Measurements from ENCODE around the gene TNFSF13.
A peak's percentile ranks its signal among the peaks of the same experiment; 100 is the strongest.

The TNFSF13 gene

DNA sequence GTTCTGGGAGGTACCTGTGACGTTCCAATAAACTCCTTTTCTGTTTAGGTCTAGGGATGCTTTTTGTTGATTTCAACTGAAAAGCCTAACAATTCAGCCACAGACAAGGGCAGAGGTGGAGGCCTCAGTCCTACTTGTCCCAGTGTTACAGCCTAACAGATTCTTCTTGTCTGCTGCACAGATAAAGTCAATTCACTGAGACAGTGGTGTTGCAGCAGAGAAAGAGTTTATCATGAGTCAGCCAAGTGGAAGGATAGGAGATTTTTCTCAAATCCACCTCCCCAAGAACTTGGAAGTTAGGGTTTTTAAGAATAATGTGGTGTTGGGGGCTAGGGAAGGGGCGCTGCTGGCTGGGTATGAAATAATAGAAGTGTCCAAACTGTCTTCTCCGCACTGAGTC is 20.5 kb upstream of the TNFSF13 start:
- Histone ChIP-seq H3K27me3 (ENCODE audit: control insufficient read depth, insufficient read depth, low read length) (no peaks in the 10 kb centered on the region), H3K4me1 (ENCODE audit: control insufficient read depth, insufficient read depth, low read length) (no peaks in the 10 kb centered on the region), H3K27ac (ENCODE audit: low read depth, low read length) (no peak overlapping the region), H3K4me3 (ENCODE audit: low read length) (no peak overlapping the region), H3K36me3 (ENCODE audit: control insufficient read depth, insufficient read depth, low read length) (no peaks in the 10 kb centered on the region), H3K9ac (ENCODE audit: low read length) (no peak overlapping the region)

GRCh38 chr17:7538891-7539545 is 19.5 kb upstream of the TNFSF13 start:
- H3K4me1 ChIP-seq (ENCODE audit: control insufficient read depth, insufficient read depth, low read length), result no peaks in the 10 kb centered on the region
- no peak overlapping the region for H3K27ac ChIP-seq (ENCODE audit: low read depth, low read length)
- no peak overlapping the region for H3K9ac ChIP-seq (ENCODE audit: low read length)
- H3K36me3 ChIP-seq (ENCODE audit: control insufficient read depth, insufficient read depth, low read length), result no peaks in the 10 kb centered on the region
- no peak overlapping the region for H3K4me3 ChIP-seq (ENCODE audit: low read length)
- H3K27me3 ChIP-seq (ENCODE audit: control insufficient read depth, insufficient read depth, low read length), result no peaks in the 10 kb centered on the region

GRCh38 chr17:7541074-7541621 is 17.4 kb upstream of the TNFSF13 start:
- no peak overlapping the region for H3K27ac ChIP-seq (ENCODE audit: low read depth, low read length)

DNA sequence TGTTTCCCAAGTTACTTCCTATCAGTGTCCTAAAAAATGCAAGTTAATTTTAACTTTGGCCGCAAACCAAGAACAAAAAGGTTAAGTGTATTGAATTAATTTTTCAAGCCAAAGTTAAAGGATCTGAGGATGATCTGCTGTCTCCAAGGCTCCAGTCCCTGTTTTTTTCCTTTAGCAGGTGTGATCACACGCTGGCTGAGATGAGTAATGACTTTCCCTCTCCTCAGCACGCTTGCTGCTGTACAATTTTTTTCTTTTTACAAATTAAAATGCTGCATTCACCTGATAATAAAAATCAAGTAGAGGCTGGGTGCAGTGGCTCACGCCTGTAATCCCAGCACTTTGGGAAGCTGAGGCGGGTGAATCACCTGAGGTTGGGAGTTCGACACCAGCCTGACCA is 13.6 kb upstream of the TNFSF13 start:
- H3K4me1 ChIP-seq (ENCODE audit: control insufficient read depth, insufficient read depth, low read length), result peaks cover 7% of the 10 kb centered on the region
- no peaks in the 10 kb centered on the region for H3K27me3 ChIP-seq (ENCODE audit: control insufficient read depth, insufficient read depth, low read length)
- no peak overlapping the region for H3K27ac ChIP-seq (ENCODE audit: low read depth, low read length)
- H3K4me3 ChIP-seq (ENCODE audit: low read length), result no peak overlapping the region
- no peaks in the 10 kb centered on the region for H3K36me3 ChIP-seq (ENCODE audit: control insufficient read depth, insufficient read depth, low read length)
- H3K9ac ChIP-seq (ENCODE audit: low read length), result no peak overlapping the region

More at GRCh38 chr17:7541074-7541621, 17.4 kb upstream of the TNFSF13 start:
- Histone ChIP-seq H3K27me3 (ENCODE audit: control insufficient read depth, insufficient read depth, low read length) (no peaks in the 10 kb centered on the region), H3K9ac (ENCODE audit: low read length) (no peak overlapping the region), H3K4me3 (ENCODE audit: low read length) (no peak overlapping the region), H3K36me3 (ENCODE audit: control insufficient read depth, insufficient read depth, low read length) (no peaks in the 10 kb centered on the region), H3K4me1 (ENCODE audit: control insufficient read depth, insufficient read depth, low read length) (no peaks in the 10 kb centered on the region)

- H3K4me3 ChIP-seq (ENCODE audit: low read length), result peak within 1 kb of the TSS; percentile 96
- H3K4me1 ChIP-seq (ENCODE audit: control insufficient read depth, insufficient read depth, low read length), result peaks cover 8% of the 10 kb centered on the region
- peaks cover 4% of the 10 kb centered on the region for H3K36me3 ChIP-seq (ENCODE audit: control insufficient read depth, insufficient read depth, low read length)
- no peaks in the 10 kb centered on the region for H3K27me3 ChIP-seq (ENCODE audit: control insufficient read depth, insufficient read depth, low read length)
- H3K9ac ChIP-seq (ENCODE audit: low read length), result peak within 1 kb of the TSS; percentile 87
- peak within 1 kb of the TSS; percentile 89 for H3K27ac ChIP-seq (ENCODE audit: low read depth, low read length)
Measured at GRCh38 chr17:7548585-7549400, 9.8 kb upstream of the TNFSF13 start, which contains the start of gene TNFSF12. TNFSF12 (plus strand) TSS chr17:7549058; CDS start chr17:7549154, 96 bp downstream.

DNA sequence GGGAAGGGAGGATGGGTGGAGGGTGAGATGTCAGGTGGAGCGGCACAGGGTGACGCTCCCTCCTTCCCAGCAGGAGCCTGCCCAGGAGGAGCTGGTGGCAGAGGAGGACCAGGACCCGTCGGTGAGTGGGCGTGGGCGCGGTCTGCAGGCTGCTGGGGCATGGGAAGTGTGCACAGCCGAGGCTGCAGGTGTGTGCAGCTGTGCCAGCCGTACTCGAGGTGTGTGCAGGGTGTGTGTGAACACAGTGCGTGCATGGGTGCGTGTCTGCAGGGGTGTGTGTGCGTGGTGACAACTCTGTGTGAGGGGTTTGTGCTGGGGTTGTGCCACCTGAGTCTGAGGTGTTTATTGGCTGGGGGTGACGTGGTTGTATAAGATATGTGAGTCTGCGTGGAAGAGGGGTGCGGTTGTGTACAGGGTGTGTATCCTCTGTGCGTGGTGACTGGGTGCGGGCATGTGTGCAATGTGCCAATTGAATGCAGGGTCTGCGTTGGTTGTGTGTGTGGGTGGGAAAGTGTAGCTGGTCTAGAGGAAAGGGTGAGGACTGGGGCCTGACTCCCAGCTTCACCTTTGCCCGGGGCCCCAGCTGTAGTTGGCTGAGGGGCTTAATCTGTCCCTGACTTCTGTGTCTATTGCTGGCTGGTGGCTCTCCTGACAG is 9.0 kb upstream of the TNFSF13 start:
- Histone ChIP-seq H3K4me3 (ENCODE audit: low read length) (peak overlapping the region; percentile 96), H3K27ac (ENCODE audit: low read depth, low read length) (peak overlapping the region; percentile 89), H3K4me1 (ENCODE audit: control insufficient read depth, insufficient read depth, low read length) (peaks cover 8% of the 10 kb centered on the region), H3K27me3 (ENCODE audit: control insufficient read depth, insufficient read depth, low read length) (no peaks in the 10 kb centered on the region), H3K9ac (ENCODE audit: low read length) (peak overlapping the region; percentile 87), H3K36me3 (ENCODE audit: control insufficient read depth, insufficient read depth, low read length) (peaks cover 6% of the 10 kb centered on the region)

DNA sequence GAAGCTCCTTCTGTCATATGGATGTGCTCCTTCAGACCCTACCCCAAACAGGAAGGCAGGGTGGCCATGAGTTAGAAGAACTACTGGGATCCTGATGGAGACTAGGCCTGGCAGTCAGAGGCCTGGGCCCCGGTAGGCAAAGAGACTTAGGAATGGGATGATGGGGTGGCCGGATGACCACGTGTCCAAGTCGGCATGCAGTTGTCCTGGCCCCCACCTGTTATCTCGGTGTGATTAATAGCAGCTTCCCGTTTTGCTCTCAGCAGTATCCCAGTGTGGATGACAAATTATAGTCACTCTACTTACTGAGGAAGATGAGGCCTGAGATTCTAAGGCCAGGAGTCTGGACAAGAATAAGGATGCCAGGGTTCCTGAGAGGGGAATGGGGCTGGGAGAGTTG is 8.2 kb upstream of the TNFSF13 start:
- Histone ChIP-seq H3K4me1 (ENCODE audit: control insufficient read depth, insufficient read depth, low read length) (peaks cover 8% of the 10 kb centered on the region), H3K27me3 (ENCODE audit: control insufficient read depth, insufficient read depth, low read length) (no peaks in the 10 kb centered on the region), H3K27ac (ENCODE audit: low read depth, low read length) (peak overlapping the region; percentile 89), H3K9ac (ENCODE audit: low read length) (no peak overlapping the region), H3K4me3 (ENCODE audit: low read length) (no peak overlapping the region), H3K36me3 (ENCODE audit: control insufficient read depth, insufficient read depth, low read length) (peaks cover 6% of the 10 kb centered on the region)

DNA sequence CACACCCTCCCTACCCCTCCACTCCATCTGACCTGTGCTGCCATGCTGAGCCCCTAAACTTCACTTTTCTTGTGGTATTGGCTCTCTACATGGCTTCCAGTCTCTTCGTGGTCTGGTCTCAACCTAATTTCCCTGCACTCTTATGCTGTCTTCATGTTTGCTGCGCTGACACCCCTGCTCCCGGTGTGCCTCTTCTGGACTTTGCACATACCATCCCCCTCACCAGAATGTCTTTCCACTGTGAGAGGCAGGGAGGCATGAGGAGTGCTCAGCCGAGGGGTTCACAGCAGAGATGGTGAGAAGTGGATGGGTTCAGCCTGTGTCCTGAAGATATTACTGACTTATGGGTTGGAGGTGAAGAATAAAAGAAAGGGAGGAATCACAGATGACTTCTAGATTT is 7.2 kb upstream of the TNFSF13 start:
- Histone ChIP-seq H3K27me3 (ENCODE audit: control insufficient read depth, insufficient read depth, low read length) (no peaks in the 10 kb centered on the region), H3K27ac (ENCODE audit: low read depth, low read length) (no peak overlapping the region), H3K9ac (ENCODE audit: low read length) (no peak overlapping the region), H3K36me3 (ENCODE audit: control insufficient read depth, insufficient read depth, low read length) (peaks cover 6% of the 10 kb centered on the region), H3K4me3 (ENCODE audit: low read length) (no peak overlapping the region), H3K4me1 (ENCODE audit: control insufficient read depth, insufficient read depth, low read length) (peaks cover 8% of the 10 kb centered on the region)

GRCh38 chr17:7552621-7553051 is 5.9 kb upstream of the TNFSF13 start:
- no peaks in the 10 kb centered on the region for H3K27me3 ChIP-seq (ENCODE audit: control insufficient read depth, insufficient read depth, low read length)
- H3K4me3 ChIP-seq (ENCODE audit: low read length), result no peak overlapping the region
- H3K36me3 ChIP-seq (ENCODE audit: control insufficient read depth, insufficient read depth, low read length), result peaks cover 6% of the 10 kb centered on the region
- H3K27ac ChIP-seq (ENCODE audit: low read depth, low read length), result no peak overlapping the region
- H3K9ac ChIP-seq (ENCODE audit: low read length), result no peak overlapping the region
- H3K4me1 ChIP-seq (ENCODE audit: control insufficient read depth, insufficient read depth, low read length), result peaks cover 10% of the 10 kb centered on the region

GRCh38 chr17:7553356-7553755 is 5.2 kb upstream of the TNFSF13 start:
- peaks cover 13% of the 10 kb centered on the region for H3K4me1 ChIP-seq (ENCODE audit: control insufficient read depth, insufficient read depth, low read length)
- H3K27me3 ChIP-seq (ENCODE audit: control insufficient read depth, insufficient read depth, low read length), result no peaks in the 10 kb centered on the region
- peaks cover 6% of the 10 kb centered on the region for H3K36me3 ChIP-seq (ENCODE audit: control insufficient read depth, insufficient read depth, low read length)
- H3K27ac ChIP-seq (ENCODE audit: low read depth, low read length), result no peak overlapping the region
- H3K9ac ChIP-seq (ENCODE audit: low read length), result no peak overlapping the region
- no peak overlapping the region for H3K4me3 ChIP-seq (ENCODE audit: low read length)

DNA sequence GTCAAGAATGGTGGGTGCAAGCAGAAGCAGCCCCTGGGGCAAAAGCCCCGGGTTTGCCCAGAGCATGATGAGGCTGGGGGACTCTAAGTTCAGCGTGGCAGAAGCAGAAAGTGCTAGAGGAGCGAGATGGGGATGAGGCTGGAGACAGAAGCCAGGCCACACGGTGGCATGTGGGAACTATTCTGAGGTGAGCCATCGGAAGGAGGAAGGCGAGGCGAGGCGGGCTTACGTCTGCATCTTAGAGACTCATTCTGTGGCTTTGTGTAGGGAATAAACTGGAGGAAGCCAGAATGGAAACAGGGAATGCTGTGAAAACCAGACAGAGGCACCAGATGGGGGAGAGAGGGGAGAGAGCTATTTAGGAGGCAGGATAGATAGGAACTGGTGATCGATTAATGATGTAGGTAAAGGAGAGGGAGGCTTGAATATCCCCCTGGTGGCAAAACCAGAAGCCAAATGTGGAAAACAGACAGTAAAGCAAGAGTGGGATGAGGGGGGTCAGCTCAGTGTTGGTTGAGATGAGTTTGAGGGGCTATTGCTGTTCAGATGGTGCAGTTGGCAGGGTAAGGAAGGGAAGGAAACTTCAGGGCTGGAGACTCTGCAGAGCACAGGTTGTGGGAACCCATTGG is 3.1 kb upstream of the TNFSF13 start:
- peaks cover 26% of the 10 kb centered on the region for H3K4me1 ChIP-seq (ENCODE audit: control insufficient read depth, insufficient read depth, low read length)

DNA sequence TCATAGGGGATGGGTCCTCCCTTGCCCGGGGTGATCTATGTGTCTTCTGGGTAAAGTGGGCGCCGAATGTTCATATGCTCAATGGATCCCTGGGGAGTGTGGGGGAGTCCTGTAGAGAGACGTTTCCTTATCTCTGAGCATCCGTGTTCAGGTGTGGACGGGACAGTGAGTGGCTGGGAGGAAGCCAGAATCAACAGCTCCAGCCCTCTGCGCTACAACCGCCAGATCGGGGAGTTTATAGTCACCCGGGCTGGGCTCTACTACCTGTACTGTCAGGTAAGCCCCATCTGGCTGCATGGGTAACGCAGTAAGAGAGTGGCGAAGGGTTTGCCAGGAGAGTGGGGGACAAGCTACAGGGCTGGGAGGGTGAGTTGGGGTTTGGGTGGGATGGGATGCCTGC is 1.9 kb upstream of the TNFSF13 start:
- H3K4me1 ChIP-seq (ENCODE audit: control insufficient read depth, insufficient read depth, low read length), result peaks cover 30% of the 10 kb centered on the region
- no peak overlapping the region for H3K9ac ChIP-seq (ENCODE audit: low read length)
- H3K4me3 ChIP-seq (ENCODE audit: low read length), result no peak overlapping the region
- peak overlapping the region; percentile 99 for H3K27ac ChIP-seq (ENCODE audit: low read depth, low read length)
- peaks cover 6% of the 10 kb centered on the region for H3K36me3 ChIP-seq (ENCODE audit: control insufficient read depth, insufficient read depth, low read length)
- no peaks in the 10 kb centered on the region for H3K27me3 ChIP-seq (ENCODE audit: control insufficient read depth, insufficient read depth, low read length)

More for the DNA sequence above, 3.1 kb upstream of the TNFSF13 start:
- H3K27me3 ChIP-seq (ENCODE audit: control insufficient read depth, insufficient read depth, low read length), result no peaks in the 10 kb centered on the region
- H3K9ac ChIP-seq (ENCODE audit: low read length), result no peak overlapping the region
- H3K27ac ChIP-seq (ENCODE audit: low read depth, low read length), result no peak overlapping the region
- H3K36me3 ChIP-seq (ENCODE audit: control insufficient read depth, insufficient read depth, low read length), result peaks cover 6% of the 10 kb centered on the region
- no peak overlapping the region for H3K4me3 ChIP-seq (ENCODE audit: low read length)

All from rectal smooth muscle tissue (tissue), 1 donor.